DMS153 (cell line): Measurements from ENCODE around the gene RD3L.
"Not testable (repeated sequence)": the region's sequence is repeated elsewhere in the genome, so short reads cannot be mapped to it uniquely, and the experiment has no call there.

ENCODE experiments used
- DNase-seq: peaks from one replicate; lab custom pipeline; 2025; lab: John Stamatoyannopoulos, UW

Gene RD3L

DNA sequence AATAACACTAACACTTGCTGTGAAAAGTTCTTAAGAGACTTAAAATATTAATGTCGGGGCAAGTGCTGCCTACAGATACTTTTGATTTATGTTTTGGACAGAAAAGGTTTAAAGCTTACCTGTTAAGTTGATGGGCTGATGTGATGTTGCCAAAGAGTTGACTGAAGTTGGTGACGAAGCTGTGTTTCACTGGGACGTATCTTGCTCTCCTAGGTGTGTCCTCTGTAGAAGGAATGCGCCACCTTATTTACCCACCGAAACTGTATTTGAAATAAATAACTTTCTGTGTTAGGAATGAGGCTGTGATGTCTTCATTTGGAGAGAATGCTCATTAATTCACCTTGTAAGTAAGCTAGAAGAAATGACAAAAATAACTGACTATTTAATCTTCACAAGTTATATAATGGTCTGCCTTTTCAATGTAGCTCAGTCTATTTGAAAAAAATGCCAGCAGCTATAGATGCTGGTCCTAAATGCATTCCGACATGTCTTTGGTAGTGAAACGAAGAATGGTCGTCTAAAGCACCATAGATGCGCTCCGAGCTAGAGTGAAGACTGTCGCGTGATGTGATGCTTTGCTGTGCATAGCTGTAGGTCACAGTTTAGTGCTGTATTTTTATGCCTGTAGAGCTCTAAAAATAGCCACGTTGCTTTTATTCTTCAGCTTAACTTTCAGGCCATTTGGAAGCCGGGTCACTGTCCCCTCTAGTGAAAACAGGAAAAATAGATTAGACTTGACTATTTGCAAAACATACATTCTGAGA is at the start of gene RD3L:
Gene RD3L, minus strand, starts transcription at position 557 of the 764 bp plus-strand sequence. CDS start 834 bp downstream, outside the sequence.
- no peak for DNase-seq

GRCh38 chr14:103989964-103990363 is 47.6 kb upstream of the RD3L start:
- DNase-seq: no peak

- DNase-seq: no peak
Observed at GRCh38 chr14:103989034-103989433, 46.7 kb upstream of the RD3L start.

GRCh38 chr14:103984196-103984595 is 41.9 kb upstream of the RD3L start:
- no peak for DNase-seq

DNA sequence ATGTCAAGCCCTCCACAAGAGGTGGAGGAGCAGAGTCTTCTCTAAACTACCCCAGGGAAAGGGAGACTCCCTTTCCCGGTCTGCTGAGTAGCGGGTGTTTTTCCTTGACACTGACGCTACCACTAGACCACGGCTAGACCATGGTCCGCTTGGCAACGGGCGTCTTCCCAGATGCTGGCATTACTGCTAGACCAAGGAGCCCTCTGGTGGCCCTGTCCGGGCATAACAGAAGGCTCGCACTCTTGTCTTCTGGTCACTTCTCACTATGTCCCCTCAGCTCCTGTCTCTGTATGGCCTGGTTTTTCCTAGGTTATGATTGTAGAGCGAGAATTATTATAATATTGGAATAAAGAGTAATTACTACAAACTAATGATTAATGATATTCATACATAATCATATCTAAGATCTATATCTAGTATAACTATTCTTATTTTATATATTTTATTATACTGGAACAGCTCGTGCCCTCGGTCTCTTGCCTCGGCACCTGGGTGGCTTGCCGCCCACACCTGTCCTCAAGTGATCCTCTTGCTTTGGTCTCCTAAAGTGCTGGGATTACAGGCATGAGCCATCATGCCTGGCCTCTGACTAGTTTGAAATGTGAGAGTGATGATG is 38.4 kb upstream of the RD3L start:
- not testable (repeated sequence) for DNase-seq

DNA sequence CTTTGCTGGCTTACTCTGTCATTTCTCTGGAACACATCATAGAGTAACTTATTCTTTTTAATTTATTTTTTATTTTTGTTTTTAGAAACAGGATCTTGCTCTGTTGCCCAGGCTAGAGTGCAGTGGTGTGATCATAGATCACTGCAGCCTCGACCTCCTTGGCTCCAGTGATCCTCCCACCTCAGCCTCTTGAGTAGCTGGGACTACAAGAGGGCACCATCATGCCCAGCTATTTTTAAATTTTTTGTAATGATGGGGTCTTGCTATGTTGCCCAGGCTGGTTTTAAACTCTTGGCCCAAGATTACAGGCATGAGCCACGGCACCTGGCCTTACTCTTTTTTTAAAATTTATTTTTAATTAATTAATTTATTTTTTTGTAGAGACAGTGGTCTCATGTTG is 32.2 kb upstream of the RD3L start:
- no peak for DNase-seq

DNA sequence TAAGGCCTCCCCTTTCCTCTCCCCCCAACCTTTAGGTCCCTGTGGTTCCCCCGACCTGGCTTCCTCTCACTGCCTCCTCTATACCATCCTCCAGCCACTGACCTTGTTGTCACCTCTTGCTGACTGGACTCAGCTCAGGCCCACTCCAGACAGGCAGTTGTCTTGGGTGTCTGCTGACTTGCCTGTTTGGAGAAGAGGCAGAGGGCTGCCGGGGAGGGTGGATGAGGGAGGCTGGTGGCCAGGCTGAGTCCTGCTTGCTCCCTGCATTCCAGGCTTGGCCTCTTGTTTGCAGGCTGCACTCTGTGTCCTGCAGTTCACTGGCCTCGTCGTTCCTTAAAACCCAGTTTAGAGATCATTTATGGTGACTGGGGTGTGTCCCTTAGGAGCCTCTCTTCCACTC is 31.0 kb upstream of the RD3L start:
- DNase-seq: no peak

DNA sequence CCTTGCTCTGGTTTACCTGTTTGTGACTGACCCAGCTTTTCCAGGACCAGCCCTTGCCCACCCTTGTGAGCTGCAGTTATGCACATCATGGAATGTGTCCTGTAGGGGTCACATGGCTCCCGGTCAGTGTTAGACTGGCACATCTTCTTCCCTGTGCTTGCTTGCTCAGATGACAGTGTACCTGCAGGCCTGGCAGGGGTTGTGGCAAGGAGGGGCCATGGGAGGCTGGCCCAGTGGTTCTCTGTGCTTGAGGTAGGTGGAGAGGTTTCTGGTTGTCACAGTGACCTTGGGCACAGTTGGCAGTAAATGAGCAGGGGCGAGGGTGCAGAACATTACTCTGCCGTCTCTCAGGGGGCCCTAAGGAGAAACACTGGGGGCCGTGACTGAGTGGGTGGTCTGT is 27.6 kb upstream of the RD3L start:
- DNase-seq: no peak

DNA sequence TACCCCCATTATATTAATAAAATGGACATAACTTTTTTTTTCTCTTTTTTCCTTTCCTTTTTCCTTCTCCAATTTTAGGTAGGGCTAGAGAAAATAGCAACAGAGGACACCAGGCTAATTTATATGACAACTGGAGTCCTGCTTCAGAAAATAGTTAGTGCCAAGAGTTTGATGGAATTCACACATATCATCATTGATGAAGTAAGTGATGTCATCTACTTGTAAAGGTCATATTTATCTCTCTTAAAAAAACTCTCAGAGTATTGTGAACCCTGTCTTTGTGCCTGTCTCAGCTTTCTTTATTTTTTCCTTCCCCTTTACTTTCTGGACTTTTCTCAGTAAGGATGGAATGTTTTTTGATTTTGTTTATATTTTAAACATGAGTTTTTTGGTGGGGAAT is 24.3 kb upstream of the RD3L start:
- DNase-seq: no peak

- DNase-seq: no peak
Observed at GRCh38 chr14:103961928-103962578, 19.7 kb upstream of the RD3L start.

GRCh38 chr14:103960457-103961055 is 18.2 kb upstream of the RD3L start:
- no peak for DNase-seq

- no peak for DNase-seq
Observed at GRCh38 chr14:103949131-103949790, 6.9 kb upstream of the RD3L start.

- DNase-seq: no peak
Observed at GRCh38 chr14:103948442-103948841, 6.1 kb upstream of the RD3L start.

GRCh38 chr14:103946975-103947374 is 4.6 kb upstream of the RD3L start:
- DNase-seq: no peak

GRCh38 chr14:103943673-103944072 is 1.3 kb upstream of the RD3L start:
- no peak for DNase-seq

DNA sequence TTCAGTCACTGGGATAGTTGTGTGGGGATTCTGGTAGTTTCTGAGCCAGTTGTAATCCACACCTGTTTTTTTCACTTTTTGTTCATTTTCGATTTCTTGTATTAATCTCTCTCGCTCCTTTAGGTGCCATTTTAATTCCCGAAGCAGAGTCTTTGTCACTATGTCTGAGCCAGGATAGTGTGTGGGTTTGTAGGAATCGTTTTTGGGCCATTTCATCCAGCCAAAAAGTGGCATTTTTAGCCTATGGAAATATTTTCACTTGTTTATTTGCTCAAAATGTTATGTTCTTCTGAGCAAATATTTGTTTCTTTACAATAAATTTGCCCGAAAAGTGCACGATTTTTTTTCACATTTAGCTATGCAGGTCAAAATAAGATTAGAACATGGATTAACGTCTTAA is 867 bp downstream of the RD3L start:
- no peak for DNase-seq

GRCh38 chr14:103935102-103935501 is 7.2 kb downstream of the RD3L start:
- no peak for DNase-seq

DNA sequence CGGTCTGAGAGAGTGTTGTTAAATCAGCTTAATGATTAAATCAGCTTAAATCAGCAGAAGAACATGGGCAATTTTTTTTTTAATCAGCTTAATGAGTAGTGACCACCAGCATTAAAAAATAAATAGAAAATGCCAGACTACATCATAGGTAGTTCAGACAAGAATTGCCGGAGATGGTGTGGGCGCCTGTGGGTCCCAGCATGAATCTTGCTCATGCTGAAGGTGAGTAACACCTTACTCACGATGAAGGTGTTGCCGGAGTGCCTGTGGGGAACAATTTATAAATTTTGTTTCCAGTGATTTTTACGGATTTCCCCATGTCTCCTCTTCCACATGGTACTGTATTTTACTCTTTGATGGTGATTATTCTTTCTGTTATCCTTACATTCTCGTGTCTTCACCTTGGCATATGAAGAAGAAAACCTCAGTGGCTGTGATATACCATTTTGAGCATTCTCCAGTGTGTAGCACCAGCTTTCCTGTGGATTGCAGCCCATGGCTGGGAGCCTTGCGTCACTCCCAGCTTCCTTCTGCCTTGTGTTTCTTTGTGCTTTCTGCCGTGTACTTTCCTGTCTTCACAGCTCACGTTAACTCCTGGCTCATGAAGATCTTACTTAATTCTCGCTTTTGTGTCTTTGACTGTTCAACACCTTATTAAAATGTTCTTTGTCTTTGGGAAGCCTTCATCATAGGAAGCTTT is 9.4 kb downstream of the RD3L start:
- DNase-seq: no peak

DNA sequence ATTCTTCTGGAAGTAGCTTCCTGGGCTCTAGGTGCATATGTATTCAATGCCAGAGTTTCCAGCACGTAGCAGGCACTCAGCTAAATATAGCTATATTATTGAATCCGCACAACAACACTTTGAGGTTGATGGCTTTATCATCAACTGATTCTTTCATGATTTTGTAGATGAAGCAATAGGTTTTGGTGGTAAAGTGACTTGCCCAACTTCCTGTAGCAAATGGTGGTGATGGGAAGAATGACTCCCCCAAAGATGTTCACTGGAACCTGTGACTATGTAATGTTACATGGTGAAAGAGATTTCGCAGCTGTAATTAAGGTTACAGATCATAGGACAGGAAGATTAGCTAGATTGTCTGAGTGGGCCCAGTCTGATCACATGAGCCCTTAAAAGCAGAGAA is 10.9 kb downstream of the RD3L start:
- no peak for DNase-seq

- no peak for DNase-seq
Observed at GRCh38 chr14:103930051-103930604, 12.2 kb downstream of the RD3L start.
